A549 (cell line): ENCODE results near the gene ERN2.

Source experiments
- KDM1A ChIP-seq: fragments of 200-600 bp; sonication (generic); IDR thresholded peaks from 2 replicates; pipeline ENCODE4 v1.6.1; 2016; ENCODE audit warnings: low read depth, mild to moderate bottlenecking
- POLR2A ChIP-seq: IDR thresholded peaks from 2 replicates; pipeline ENCODE4 v1.6.1; 2012; ENCODE audit warnings: mild to moderate bottlenecking, low read length
- ZSCAN20 ChIP-seq: fragments of 250-450 bp; sonication (Bioruptor Pico); IDR thresholded peaks from 2 replicates; pipeline ENCODE4 v1.8.0; 2022; ENCODE audit warnings: mild to moderate bottlenecking, moderate library complexity
- TF ChIP-seq, protein P1 (sequence below): fragments of >200 bp; sonication (Bioruptor Twin); formaldehyde crosslinking; IDR thresholded peaks from 3 replicates; pipeline ENCODE4 v1.5.1; 2016
- TF ChIP-seq, protein P2 (sequence below): fragments of 200-600 bp; sonication (generic); IDR thresholded peaks from 2 replicates; pipeline ENCODE4 v1.6.1; 2016; ENCODE audit warnings: antibody characterized with exemption, mild to moderate bottlenecking, moderate library complexity
- TF ChIP-seq, protein P3 (sequence below): IDR thresholded peaks from 2 replicates; pipeline ENCODE4 v1.6.1; 2012

DNA sequence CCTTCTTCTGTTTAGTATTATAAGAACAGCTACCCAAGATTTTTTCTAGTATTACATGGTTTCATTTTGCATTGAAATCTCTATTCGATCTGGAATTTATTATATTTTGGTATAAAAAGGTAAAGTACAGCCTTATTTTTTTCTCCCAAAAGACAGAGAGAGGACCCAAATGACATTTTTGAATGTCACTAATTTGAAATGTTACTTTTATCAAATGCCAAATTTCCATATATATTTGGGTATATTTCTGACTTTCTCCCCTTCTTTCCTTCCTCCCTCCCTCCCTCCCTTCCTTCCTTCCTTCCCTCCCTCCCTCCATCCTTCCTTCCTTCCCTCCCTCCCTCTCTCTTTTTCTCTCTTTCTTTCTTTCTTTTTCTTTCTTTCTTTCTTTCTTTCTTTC, 35.6 kb upstream of the ERN2 start:
- TF ChIP-seq, protein P1, sequence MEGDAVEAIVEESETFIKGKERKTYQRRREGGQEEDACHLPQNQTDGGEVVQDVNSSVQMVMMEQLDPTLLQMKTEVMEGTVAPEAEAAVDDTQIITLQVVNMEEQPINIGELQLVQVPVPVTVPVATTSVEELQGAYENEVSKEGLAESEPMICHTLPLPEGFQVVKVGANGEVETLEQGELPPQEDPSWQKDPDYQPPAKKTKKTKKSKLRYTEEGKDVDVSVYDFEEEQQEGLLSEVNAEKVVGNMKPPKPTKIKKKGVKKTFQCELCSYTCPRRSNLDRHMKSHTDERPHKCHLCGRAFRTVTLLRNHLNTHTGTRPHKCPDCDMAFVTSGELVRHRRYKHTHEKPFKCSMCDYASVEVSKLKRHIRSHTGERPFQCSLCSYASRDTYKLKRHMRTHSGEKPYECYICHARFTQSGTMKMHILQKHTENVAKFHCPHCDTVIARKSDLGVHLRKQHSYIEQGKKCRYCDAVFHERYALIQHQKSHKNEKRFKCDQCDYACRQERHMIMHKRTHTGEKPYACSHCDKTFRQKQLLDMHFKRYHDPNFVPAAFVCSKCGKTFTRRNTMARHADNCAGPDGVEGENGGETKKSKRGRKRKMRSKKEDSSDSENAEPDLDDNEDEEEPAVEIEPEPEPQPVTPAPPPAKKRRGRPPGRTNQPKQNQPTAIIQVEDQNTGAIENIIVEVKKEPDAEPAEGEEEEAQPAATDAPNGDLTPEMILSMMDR = no peak
- TF ChIP-seq ZSCAN20 (CRISPR knock-in tag) (no peak), KDM1A (no peak), POLR2A (no peak)
- TF ChIP-seq, protein P2, sequence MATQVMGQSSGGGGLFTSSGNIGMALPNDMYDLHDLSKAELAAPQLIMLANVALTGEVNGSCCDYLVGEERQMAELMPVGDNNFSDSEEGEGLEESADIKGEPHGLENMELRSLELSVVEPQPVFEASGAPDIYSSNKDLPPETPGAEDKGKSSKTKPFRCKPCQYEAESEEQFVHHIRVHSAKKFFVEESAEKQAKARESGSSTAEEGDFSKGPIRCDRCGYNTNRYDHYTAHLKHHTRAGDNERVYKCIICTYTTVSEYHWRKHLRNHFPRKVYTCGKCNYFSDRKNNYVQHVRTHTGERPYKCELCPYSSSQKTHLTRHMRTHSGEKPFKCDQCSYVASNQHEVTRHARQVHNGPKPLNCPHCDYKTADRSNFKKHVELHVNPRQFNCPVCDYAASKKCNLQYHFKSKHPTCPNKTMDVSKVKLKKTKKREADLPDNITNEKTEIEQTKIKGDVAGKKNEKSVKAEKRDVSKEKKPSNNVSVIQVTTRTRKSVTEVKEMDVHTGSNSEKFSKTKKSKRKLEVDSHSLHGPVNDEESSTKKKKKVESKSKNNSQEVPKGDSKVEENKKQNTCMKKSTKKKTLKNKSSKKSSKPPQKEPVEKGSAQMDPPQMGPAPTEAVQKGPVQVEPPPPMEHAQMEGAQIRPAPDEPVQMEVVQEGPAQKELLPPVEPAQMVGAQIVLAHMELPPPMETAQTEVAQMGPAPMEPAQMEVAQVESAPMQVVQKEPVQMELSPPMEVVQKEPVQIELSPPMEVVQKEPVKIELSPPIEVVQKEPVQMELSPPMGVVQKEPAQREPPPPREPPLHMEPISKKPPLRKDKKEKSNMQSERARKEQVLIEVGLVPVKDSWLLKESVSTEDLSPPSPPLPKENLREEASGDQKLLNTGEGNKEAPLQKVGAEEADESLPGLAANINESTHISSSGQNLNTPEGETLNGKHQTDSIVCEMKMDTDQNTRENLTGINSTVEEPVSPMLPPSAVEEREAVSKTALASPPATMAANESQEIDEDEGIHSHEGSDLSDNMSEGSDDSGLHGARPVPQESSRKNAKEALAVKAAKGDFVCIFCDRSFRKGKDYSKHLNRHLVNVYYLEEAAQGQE = no peak
- TF ChIP-seq, protein P3, sequence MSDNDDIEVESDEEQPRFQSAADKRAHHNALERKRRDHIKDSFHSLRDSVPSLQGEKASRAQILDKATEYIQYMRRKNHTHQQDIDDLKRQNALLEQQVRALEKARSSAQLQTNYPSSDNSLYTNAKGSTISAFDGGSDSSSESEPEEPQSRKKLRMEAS = no peak
